Measurements from ENCODE around the gene SRF. TPM values are rescaled to one million over a fixed set of nuclear protein-coding genes. Genes with fewer than 3 reads are reported as not detected.

Gene SRF
- total RNA-seq, 1 experiment from 2014 or later = 46.2 TPM

DNA sequence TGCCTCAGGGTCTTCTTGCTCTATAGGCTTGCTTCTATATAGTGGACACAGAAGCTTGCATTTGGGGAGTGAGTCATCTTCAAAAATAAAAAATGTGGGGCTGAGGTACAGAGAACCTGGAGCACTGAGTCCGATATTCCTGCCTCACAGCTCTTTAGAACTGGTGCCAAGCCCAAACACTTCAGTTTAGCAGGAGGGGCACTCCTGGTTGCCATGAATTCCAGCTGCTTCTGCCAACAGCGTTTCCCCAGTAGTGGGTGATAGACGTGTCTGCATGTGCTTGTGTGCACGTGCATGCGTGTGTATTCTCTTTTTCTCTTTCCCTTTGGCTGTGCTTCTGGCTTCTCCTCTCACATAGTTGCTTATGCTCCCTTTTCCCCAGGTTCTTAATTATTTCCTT, 46.3 kb downstream of the SRF start:
- Mint-ChIP-seq H3K9me3 (no peaks in the 10 kb centered on the region), H3K36me3 (no peaks in the 10 kb centered on the region), H3K27me3 (ENCODE audit: low read depth) (no peaks in the 10 kb centered on the region), H3K4me1 (peaks cover 3% of the 10 kb centered on the region; the same call in 1 of the 2 replicates), H3K27ac (no peak overlapping the region), H3K4me3 (no peak overlapping the region)
- no peak for ATAC-seq
- TF ChIP-seq HMGA2 (CRISPR knock-in tag; IDR thresholded peaks at IDR 0.05) (no peak), FOXJ3 (CRISPR knock-in tag; IDR thresholded peaks at IDR 0.05; ENCODE audit: borderline replicate concordance) (no peak)
- ChIA-PET POLR2A (no interaction called here), CTCF (interaction anchor here (1.1 to 3.4 kb wide), 2 partner anchors 11 to 70 kb away, joined by 4 to 18 read pairs; partner anchors contain the start of gene DNPH1)
- DNase-seq (ENCODE audit: low spot score) = no peak

DNA sequence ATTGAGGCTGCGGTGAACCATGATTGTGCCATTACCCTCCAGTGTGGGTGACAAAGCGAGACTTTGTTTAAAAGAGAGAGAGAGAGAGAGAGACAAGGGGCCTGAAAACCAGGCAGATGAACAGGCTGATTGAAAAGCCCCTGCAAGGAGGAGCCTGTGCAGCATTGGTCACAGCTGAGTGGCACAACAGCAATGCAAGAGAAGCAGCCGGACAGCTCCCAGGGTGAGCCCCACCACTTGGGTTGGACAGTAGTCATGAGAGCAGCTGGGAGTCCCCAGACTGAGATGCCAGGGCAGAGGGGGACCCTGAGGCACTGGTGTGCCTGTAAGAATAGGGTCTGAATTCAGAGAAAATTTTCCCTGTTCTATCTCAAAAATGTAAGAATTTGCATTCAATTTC, 48.0 kb downstream of the SRF start:
- H3K27ac Mint-ChIP-seq = no peak overlapping the region
- DNase-seq (ENCODE audit: low spot score) (no peak), ATAC-seq (no peak)
- H3K4me3 Mint-ChIP-seq = no peak overlapping the region
- no peaks in the 10 kb centered on the region for H3K9me3 Mint-ChIP-seq
- no peaks in the 10 kb centered on the region for H3K36me3 Mint-ChIP-seq
- H3K27me3 Mint-ChIP-seq (ENCODE audit: low read depth) = no peaks in the 10 kb centered on the region
- ChIA-PET POLR2A (no interaction called here), CTCF (interaction anchor here (3.4 kb wide), 1 partner anchor 10 kb away, joined by 18 read pairs; the partner anchor contains the start of gene DNPH1)
- TF ChIP-seq, protein P1, sequence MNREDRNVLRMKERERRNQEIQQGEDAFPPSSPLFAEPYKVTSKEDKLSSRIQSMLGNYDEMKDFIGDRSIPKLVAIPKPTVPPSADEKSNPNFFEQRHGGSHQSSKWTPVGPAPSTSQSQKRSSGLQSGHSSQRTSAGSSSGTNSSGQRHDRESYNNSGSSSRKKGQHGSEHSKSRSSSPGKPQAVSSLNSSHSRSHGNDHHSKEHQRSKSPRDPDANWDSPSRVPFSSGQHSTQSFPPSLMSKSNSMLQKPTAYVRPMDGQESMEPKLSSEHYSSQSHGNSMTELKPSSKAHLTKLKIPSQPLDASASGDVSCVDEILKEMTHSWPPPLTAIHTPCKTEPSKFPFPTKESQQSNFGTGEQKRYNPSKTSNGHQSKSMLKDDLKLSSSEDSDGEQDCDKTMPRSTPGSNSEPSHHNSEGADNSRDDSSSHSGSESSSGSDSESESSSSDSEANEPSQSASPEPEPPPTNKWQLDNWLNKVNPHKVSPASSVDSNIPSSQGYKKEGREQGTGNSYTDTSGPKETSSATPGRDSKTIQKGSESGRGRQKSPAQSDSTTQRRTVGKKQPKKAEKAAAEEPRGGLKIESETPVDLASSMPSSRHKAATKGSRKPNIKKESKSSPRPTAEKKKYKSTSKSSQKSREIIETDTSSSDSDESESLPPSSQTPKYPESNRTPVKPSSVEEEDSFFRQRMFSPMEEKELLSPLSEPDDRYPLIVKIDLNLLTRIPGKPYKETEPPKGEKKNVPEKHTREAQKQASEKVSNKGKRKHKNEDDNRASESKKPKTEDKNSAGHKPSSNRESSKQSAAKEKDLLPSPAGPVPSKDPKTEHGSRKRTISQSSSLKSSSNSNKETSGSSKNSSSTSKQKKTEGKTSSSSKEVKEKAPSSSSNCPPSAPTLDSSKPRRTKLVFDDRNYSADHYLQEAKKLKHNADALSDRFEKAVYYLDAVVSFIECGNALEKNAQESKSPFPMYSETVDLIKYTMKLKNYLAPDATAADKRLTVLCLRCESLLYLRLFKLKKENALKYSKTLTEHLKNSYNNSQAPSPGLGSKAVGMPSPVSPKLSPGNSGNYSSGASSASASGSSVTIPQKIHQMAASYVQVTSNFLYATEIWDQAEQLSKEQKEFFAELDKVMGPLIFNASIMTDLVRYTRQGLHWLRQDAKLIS (CRISPR knock-in tag; IDR thresholded peaks at IDR 0.05; ENCODE audit: borderline replicate concordance) = no peak
- TF ChIP-seq SOX15 (CRISPR knock-in tag; IDR thresholded peaks at IDR 0.05) = no peak
- TF ChIP-seq RELA (CRISPR knock-in tag; IDR thresholded peaks at IDR 0.05; ENCODE audit: borderline replicate concordance) = no peak
- TF ChIP-seq CREB1 (CRISPR knock-in tag; IDR thresholded peaks at IDR 0.05) = no peak
- TF ChIP-seq ZNF416 (CRISPR knock-in tag; IDR thresholded peaks at IDR 0.05) = no peak
- TF ChIP-seq, protein P2, sequence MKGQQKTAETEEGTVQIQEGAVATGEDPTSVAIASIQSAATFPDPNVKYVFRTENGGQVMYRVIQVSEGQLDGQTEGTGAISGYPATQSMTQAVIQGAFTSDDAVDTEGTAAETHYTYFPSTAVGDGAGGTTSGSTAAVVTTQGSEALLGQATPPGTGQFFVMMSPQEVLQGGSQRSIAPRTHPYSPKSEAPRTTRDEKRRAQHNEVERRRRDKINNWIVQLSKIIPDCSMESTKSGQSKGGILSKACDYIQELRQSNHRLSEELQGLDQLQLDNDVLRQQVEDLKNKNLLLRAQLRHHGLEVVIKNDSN (CRISPR knock-in tag; IDR thresholded peaks at IDR 0.05) = no peak
- TF ChIP-seq, protein P3, sequence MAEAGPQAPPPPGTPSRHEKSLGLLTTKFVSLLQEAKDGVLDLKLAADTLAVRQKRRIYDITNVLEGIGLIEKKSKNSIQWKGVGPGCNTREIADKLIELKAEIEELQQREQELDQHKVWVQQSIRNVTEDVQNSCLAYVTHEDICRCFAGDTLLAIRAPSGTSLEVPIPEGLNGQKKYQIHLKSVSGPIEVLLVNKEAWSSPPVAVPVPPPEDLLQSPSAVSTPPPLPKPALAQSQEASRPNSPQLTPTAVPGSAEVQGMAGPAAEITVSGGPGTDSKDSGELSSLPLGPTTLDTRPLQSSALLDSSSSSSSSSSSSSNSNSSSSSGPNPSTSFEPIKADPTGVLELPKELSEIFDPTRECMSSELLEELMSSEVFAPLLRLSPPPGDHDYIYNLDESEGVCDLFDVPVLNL (CRISPR knock-in tag; IDR thresholded peaks at IDR 0.05; ENCODE audit: borderline replicate concordance, low read depth) = no peak
- TF ChIP-seq, protein P4, sequence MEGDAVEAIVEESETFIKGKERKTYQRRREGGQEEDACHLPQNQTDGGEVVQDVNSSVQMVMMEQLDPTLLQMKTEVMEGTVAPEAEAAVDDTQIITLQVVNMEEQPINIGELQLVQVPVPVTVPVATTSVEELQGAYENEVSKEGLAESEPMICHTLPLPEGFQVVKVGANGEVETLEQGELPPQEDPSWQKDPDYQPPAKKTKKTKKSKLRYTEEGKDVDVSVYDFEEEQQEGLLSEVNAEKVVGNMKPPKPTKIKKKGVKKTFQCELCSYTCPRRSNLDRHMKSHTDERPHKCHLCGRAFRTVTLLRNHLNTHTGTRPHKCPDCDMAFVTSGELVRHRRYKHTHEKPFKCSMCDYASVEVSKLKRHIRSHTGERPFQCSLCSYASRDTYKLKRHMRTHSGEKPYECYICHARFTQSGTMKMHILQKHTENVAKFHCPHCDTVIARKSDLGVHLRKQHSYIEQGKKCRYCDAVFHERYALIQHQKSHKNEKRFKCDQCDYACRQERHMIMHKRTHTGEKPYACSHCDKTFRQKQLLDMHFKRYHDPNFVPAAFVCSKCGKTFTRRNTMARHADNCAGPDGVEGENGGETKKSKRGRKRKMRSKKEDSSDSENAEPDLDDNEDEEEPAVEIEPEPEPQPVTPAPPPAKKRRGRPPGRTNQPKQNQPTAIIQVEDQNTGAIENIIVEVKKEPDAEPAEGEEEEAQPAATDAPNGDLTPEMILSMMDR (IDR thresholded peaks at IDR 0.05) = no peak
- TF ChIP-seq, protein P5, sequence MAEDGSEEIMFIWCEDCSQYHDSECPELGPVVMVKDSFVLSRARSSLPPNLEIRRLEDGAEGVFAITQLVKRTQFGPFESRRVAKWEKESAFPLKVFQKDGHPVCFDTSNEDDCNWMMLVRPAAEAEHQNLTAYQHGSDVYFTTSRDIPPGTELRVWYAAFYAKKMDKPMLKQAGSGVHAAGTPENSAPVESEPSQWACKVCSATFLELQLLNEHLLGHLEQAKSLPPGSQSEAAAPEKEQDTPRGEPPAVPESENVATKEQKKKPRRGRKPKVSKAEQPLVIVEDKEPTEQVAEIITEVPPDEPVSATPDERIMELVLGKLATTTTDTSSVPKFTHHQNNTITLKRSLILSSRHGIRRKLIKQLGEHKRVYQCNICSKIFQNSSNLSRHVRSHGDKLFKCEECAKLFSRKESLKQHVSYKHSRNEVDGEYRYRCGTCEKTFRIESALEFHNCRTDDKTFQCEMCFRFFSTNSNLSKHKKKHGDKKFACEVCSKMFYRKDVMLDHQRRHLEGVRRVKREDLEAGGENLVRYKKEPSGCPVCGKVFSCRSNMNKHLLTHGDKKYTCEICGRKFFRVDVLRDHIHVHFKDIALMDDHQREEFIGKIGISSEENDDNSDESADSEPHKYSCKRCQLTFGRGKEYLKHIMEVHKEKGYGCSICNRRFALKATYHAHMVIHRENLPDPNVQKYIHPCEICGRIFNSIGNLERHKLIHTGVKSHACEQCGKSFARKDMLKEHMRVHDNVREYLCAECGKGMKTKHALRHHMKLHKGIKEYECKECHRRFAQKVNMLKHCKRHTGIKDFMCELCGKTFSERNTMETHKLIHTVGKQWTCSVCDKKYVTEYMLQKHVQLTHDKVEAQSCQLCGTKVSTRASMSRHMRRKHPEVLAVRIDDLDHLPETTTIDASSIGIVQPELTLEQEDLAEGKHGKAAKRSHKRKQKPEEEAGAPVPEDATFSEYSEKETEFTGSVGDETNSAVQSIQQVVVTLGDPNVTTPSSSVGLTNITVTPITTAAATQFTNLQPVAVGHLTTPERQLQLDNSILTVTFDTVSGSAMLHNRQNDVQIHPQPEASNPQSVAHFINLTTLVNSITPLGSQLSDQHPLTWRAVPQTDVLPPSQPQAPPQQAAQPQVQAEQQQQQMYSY (CRISPR knock-in tag; IDR thresholded peaks at IDR 0.05) = no peak
- TF ChIP-seq CREM (CRISPR knock-in tag; IDR thresholded peaks at IDR 0.05) = no peak
- TF ChIP-seq, protein P6, sequence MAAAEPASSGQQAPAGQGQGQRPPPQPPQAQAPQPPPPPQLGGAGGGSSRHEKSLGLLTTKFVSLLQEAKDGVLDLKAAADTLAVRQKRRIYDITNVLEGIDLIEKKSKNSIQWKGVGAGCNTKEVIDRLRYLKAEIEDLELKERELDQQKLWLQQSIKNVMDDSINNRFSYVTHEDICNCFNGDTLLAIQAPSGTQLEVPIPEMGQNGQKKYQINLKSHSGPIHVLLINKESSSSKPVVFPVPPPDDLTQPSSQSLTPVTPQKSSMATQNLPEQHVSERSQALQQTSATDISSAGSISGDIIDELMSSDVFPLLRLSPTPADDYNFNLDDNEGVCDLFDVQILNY (CRISPR knock-in tag; IDR thresholded peaks at IDR 0.05) = no peak
- TF ChIP-seq JAZF1 (CRISPR knock-in tag; IDR thresholded peaks at IDR 0.05) = no peak
- no peak for TF ChIP-seq CBFB (CRISPR knock-in tag; IDR thresholded peaks at IDR 0.05; ENCODE audit: low read depth)
- TF ChIP-seq, protein P7, sequence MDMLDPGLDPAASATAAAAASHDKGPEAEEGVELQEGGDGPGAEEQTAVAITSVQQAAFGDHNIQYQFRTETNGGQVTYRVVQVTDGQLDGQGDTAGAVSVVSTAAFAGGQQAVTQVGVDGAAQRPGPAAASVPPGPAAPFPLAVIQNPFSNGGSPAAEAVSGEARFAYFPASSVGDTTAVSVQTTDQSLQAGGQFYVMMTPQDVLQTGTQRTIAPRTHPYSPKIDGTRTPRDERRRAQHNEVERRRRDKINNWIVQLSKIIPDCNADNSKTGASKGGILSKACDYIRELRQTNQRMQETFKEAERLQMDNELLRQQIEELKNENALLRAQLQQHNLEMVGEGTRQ (CRISPR knock-in tag; IDR thresholded peaks at IDR 0.05) = no peak
- TF ChIP-seq, protein P8, sequence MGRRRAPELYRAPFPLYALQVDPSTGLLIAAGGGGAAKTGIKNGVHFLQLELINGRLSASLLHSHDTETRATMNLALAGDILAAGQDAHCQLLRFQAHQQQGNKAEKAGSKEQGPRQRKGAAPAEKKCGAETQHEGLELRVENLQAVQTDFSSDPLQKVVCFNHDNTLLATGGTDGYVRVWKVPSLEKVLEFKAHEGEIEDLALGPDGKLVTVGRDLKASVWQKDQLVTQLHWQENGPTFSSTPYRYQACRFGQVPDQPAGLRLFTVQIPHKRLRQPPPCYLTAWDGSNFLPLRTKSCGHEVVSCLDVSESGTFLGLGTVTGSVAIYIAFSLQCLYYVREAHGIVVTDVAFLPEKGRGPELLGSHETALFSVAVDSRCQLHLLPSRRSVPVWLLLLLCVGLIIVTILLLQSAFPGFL (CRISPR knock-in tag; IDR thresholded peaks at IDR 0.05; ENCODE audit: borderline replicate concordance) = no peak
- peaks cover 5% of the 10 kb centered on the region; the same call in 1 of the 2 replicates for H3K4me1 Mint-ChIP-seq

Measured in WTC11 (cell line).